GM21529 (cell line): ENCODE measurements around the gene PDHX.
"Not testable (repeated sequence)": the region's sequence is repeated elsewhere in the genome, so short reads cannot be mapped to it uniquely, and the experiment has no call there.

Experiments used
- ATAC-seq: cut with Tn5 transposase; IDR thresholded peaks from one replicate; pipeline ENCODE4 v1.9.1; 2021; ENCODE audit not compliant: unreplicated experiment

PDHX gene

GRCh38 chr11:34916015-34916842 lies at the start of gene PDHX, which contains the start of gene APIP:
TSS of gene PDHX (plus strand) at chr11:34916618. CDS start at chr11:34916656, 38 bp downstream.
TSS of gene APIP (minus strand) at chr11:34916379. CDS start at chr11:34916284, 95 bp downstream.
- peak; percentile 89 for ATAC-seq

DNA sequence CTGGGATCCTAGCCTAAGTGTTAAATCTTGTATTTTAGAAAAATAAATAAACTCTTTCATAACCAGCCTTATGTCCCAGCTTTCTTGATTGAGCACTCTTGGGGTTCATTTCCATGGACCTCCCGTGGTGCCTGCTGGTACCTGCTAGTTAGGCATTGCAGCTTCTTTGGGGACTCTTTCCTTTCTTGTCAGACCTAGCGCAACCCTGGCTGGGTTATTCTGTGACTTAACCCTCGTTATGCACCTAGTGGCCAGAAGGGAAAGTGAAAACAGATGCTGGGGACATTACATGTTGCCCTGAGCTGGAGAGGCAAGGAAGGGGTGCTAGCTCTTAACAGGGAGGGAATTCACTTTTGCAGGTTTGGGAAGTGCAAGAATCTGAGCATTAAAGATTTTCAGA lies 47.0 kb upstream of the PDHX start:
- no peak for ATAC-seq

DNA sequence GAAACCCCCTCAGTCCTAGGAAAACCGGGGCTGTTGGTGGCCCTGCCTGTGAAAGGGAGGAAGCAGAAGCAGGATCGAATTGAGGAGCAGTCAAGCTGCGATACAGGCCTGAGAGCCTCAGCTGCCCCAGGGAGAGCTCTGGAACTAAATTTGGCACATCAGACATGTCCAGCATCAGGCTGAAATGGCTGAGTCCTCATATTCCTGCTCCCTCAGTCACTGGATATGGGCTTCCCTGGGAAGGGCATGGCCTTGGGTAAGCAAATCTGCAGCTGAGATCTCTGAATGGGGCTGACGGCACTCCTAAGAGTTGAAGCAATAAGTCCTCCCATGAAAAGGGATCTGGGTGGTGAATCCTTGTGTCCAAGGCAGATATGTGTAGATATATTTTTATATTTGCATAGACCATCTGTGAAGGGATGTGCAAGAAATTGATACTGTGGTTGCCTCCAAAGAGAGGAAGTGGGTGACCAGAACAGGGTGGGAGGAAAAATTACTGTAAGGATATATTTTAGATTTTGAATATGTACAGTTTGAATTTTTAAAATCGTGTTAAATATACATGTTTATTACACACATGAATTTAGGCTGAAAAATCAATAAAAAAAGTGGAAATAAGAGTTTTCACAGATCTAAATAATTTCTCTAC lies 45.7 kb upstream of the PDHX start:
- ATAC-seq = no peak

DNA sequence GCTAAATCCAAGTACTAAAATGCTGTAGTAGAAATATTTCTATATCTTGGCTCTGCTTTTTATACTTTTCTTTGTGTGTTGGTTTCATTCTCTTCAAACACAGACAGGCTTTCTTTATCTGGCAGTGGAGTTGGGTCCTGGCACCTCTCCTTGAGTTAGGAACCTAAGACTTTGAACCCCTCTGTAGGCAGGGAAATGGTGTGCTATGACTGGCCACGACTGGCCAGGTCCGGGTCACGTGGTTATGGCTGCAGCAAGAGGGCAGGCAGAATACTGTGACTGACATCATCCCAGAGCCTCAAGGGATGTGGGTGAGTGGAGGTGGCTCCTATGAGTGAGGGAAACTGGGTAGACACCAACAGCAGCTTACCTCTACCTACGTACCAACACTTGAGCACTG lies 42.2 kb upstream of the PDHX start:
- no peak for ATAC-seq

GRCh38 chr11:34877375-34877975 lies 38.9 kb upstream of the PDHX start:
- ATAC-seq = no peak

- ATAC-seq = no peak
Observed at GRCh38 chr11:34881900-34882299, 34.5 kb upstream of the PDHX start.

DNA sequence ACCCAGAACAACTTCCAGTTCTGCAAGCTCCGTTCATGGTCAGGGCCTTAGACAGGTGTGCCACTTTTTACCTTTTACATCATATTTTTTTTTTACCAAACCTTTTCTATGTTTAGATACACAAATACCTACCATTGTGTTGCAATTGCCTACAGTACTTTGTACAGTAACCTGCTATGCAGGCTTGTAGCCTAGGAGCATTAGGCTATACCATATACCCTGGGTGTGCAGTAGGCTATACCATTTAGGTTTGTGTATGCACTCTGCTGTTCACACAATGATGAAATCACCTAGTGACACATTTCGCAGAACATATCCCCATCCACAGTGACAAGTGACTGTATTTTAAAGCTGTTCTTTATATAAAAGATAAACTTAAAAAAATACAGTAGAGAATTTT lies 29.8 kb upstream of the PDHX start:
- no peak for ATAC-seq

GRCh38 chr11:34887260-34887659 lies 29.2 kb upstream of the PDHX start:
- no peak for ATAC-seq

DNA sequence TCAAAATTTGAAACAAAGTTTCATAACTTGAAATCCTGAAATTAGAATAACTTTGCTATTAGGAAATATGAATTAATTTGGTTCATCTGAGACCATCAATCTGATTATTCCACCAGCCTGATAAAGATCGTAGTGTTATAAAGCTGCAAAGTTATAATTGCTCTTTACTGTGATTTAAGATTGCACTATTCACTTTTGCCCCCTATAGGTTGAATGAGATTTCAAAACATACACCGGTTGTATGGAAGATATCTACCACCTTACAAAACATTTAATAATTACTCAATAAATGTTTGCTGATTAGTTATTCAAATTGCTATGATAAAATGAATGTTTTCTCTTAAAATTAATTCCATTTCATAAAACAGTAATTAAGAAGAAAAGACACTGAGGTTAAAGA lies 26.3 kb upstream of the PDHX start:
- ATAC-seq = no peak

DNA sequence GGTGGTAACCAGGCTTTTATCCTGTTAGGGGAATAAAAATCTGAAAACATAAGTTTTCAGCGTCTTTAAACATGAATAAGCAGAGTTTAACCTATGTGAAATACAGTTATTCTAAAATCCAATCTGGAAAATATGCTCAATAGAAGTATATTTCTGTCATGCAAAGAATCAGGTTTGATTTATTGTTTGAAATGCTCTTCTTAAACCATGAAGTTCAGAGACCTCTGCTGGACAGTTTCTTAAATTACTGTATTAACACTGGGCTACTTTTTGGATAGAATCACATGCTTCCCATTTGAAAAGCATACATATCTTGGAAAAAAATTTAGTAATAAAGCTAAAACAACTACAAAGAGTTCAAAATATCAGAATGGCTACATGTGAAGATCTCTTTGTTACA lies 25.6 kb upstream of the PDHX start:
- no peak for ATAC-seq

- no peak for ATAC-seq
Observed at GRCh38 chr11:34891611-34892010, 24.8 kb upstream of the PDHX start.

- no peak for ATAC-seq
Observed at GRCh38 chr11:34893416-34893815, 23.0 kb upstream of the PDHX start.

GRCh38 chr11:34896191-34896590 lies 20.2 kb upstream of the PDHX start:
- ATAC-seq = not testable (repeated sequence)

DNA sequence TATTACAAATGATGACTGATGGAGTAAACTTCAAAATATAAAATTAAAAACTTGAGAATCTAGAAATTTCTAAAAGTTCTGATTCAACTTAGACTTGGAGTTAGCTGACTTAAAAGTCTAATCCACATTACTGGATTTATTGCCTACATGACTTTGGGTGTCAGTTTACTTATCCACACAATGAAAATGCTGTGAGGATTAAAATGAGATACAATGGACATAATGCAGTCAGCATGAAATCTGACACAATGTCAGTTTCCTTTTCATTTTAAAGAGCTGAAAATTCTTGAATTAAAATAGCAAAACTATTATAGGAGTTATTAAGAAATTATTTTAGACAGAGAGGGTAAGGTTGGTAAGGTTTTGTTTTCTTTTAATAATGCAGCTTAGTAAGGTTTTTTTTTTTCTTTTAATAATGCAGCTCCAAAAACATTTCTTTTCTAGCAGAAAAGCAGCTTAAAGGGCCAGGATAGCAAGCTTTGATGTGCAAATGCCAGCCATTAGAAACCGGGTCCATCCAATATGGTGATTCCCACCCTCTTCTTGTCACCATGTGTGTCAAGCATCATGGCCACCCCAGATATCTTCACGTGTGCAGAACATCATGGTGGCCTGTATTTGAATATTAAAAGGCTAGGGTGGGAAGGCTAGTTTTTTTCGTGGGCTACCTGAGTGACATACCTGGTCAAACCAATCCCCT lies 19.1 kb upstream of the PDHX start:
- ATAC-seq = no peak

GRCh38 chr11:34898474-34898873 lies 17.9 kb upstream of the PDHX start:
- ATAC-seq = no peak

DNA sequence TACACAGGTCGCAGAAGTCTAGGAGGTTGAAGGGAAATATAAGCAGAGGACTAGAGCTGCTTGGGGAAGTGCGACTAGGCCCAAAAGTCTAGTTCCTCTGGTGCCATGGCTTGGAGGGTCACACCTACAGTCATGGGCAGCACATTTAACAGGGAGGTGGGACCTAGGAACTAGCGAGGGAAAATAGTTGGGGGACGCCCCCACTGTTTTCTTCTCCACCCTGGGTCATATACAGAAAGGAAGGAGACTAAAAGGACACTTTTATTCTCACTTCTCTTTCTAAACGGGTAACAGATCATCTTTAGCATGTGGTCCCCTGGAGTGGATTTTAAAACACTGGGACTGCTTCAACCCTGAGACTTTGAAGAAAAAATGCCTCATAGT lies 16.8 kb upstream of the PDHX start:
- ATAC-seq = no peak

GRCh38 chr11:34904421-34904955 lies 11.9 kb upstream of the PDHX start:
- no peak for ATAC-seq

DNA sequence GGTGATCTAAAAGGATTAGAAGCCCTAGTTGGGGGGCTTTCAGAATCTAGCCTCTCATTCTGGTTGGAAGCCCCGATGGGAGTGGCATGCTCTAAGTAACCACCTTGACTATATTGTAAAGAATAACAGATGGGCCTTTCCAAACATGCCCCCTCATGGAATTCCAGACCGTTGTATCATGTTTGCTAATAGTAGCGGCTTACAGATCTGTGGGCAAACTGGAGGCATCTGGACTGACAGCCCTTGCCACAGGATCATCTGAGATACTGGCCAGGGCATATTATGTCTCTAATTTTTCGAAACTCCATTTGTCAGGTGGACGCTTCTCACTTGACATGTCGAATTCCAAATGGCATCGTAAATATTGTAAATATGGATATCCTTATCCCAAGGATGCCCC lies 10.8 kb upstream of the PDHX start:
- no peak for ATAC-seq

DNA sequence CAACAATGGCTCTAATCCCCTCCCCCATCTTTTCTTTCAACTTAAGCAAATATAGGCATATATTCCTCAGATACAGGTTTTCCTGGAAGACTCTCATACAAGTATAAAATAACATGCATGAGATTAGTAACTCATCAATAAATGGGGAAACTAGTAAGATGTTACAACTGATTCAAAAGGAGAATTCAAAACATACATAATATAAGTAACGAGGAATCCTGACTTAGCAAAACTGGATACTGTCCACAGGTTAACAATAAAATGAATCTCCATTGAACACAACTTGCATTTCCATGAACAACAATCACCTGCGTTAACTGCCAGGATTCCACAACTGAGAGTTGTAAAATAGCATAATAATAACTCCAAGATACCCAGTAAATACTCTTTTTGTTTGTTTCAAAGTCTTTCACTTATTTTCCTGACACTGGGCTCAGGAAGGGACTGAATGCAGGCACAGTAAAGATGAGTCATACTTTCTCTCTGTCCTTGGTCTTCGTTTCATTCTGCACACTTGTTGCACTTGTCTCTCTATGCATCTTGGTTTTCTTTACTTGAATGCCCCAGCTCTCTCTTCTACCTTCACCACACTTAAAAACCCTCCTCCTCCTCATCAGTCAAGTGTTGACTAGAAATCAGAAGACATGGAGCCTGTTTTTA lies 8.4 kb upstream of the PDHX start:
- ATAC-seq = peak; percentile 60

- ATAC-seq = no peak
Observed at GRCh38 chr11:34909415-34909814, 7.0 kb upstream of the PDHX start.

GRCh38 chr11:34909955-34910354 lies 6.5 kb upstream of the PDHX start:
- ATAC-seq = no peak
